ENCODE data around the gene MUS81.

Gene MUS81

GRCh38 chr11:65911682-65912568 lies 51.7 kb downstream of the MUS81 start:
- peak overlapping the region; percentile 4 for H3K27ac Mint-ChIP-seq
- peaks cover 7% of the 10 kb centered on the region for H3K36me3 Mint-ChIP-seq (ENCODE audit: low read depth)
- peaks cover 36% of the 10 kb centered on the region for H3K4me1 Mint-ChIP-seq (ENCODE audit: low read depth)
- H3K4me3 Mint-ChIP-seq: no peak overlapping the region
- H3K27me3 Mint-ChIP-seq: peaks cover 14% of the 10 kb centered on the region
- intact Hi-C loops (cut with micrococcal nuclease): no loop called here
- H3K9me3 Mint-ChIP-seq: no peaks in the 10 kb centered on the region

- Mint-ChIP-seq H3K36me3 (ENCODE audit: low read depth) (peaks cover 12% of the 10 kb centered on the region), H3K27me3 (peaks cover 12% of the 10 kb centered on the region), H3K9me3 (no peaks in the 10 kb centered on the region), H3K27ac (no peak overlapping the region), H3K4me3 (no peak overlapping the region), H3K4me1 (ENCODE audit: low read depth) (peaks cover 42% of the 10 kb centered on the region)
- intact Hi-C loops (cut with micrococcal nuclease): no loop called here
Observed at GRCh38 chr11:65912845-65913244, 52.6 kb downstream of the MUS81 start.

GRCh38 chr11:65915101-65915820 lies 55.0 kb downstream of the MUS81 start:
- no peaks in the 10 kb centered on the region for H3K9me3 Mint-ChIP-seq
- H3K27ac Mint-ChIP-seq: peak overlapping the region; percentile 89
- intact Hi-C loops (cut with micrococcal nuclease): loop anchor here (5.0 kb wide), 1 partner anchor 352 kb away; the partner anchor contains the start of gene RAB1B
- H3K27me3 Mint-ChIP-seq: peaks cover 5% of the 10 kb centered on the region
- peaks cover 46% of the 10 kb centered on the region for H3K4me1 Mint-ChIP-seq (ENCODE audit: low read depth)
- H3K36me3 Mint-ChIP-seq (ENCODE audit: low read depth): peaks cover 24% of the 10 kb centered on the region
- H3K4me3 Mint-ChIP-seq: peak overlapping the region; percentile 62

GRCh38 chr11:65915821-65916251 lies 55.6 kb downstream of the MUS81 start:
- peak overlapping the region; percentile 89 for H3K27ac Mint-ChIP-seq
- H3K4me1 Mint-ChIP-seq (ENCODE audit: low read depth): peaks cover 52% of the 10 kb centered on the region
- peak overlapping the region; percentile 62 for H3K4me3 Mint-ChIP-seq
- peaks cover 29% of the 10 kb centered on the region for H3K36me3 Mint-ChIP-seq (ENCODE audit: low read depth)
- intact Hi-C loops (cut with micrococcal nuclease): loop anchor here (5.0 kb wide), 1 partner anchor 351 kb away; the partner anchor contains the start of gene RAB1B
- no peaks in the 10 kb centered on the region for H3K9me3 Mint-ChIP-seq
- H3K27me3 Mint-ChIP-seq: peaks cover 5% of the 10 kb centered on the region
